Naive B cell (primary cell): ENCODE data around the gene TOP3A. TPM values are rescaled to one million over a fixed set of nuclear protein-coding genes. Genes with fewer than 3 reads are reported as not detected.

Experiments
- ATAC-seq, 2 donors: fragments of 150-1000 bp; cut with Tn5 transposase; 2 replicates each; pipeline ENCODE4 v1.10.0; 2021; ENCODE audit warnings: low read depth in 2 of 2, mild to moderate bottlenecking in 2 of 2, moderate library complexity in 2 of 2
- DNase-seq: peaks from one replicate; pipeline ENCODE4 v3.0.0; 2022
- H3K27ac Mint-ChIP-seq, 6 donors: one replicate each; pipeline ENCODE4 v1.8.0; 2020 to 2022; ENCODE audit warnings: mild to moderate bottlenecking in 6 of 6, mixed read lengths in 6 of 6, moderate library complexity in 5 of 6, inconsistent platforms in 2 of 6
- H3K27me3 Mint-ChIP-seq, 3 donors: one replicate each; pipeline ENCODE4 v1.8.0; 2021 to 2022; ENCODE audit warnings: mixed read lengths in 3 of 3, mild to moderate bottlenecking in 1 of 3
- H3K36me3 Mint-ChIP-seq, 2 donors: one replicate each; pipeline ENCODE4 v1.8.0; 2020 to 2022; ENCODE audit warnings: mixed read lengths in 2 of 2, inconsistent platforms in 1 of 2, mild to moderate bottlenecking in 1 of 2
- H3K4me1 Mint-ChIP-seq, 3 donors: one replicate each; pipeline ENCODE4 v1.8.0; 2020 to 2022; ENCODE audit warnings: mixed read lengths in 3 of 3, inconsistent platforms in 1 of 3, mild to moderate bottlenecking in 1 of 3, moderate library complexity in 1 of 3
- H3K4me3 Mint-ChIP-seq, 8 donors: one replicate each; pipeline ENCODE4 v1.8.0; 2020 to 2022; ENCODE audit warnings: mild to moderate bottlenecking in 8 of 8, mixed read lengths in 8 of 8, moderate library complexity in 8 of 8, inconsistent platforms in 2 of 8
- H3K9me3 Mint-ChIP-seq, 7 donors: one replicate each; pipeline ENCODE4 v1.8.0; 2020 to 2022; ENCODE audit warnings: mixed read lengths in 7 of 7, mild to moderate bottlenecking in 5 of 7, inconsistent platforms in 2 of 7, moderate library complexity in 1 of 7
- polyA plus RNA-seq, 6 donors: library from polyadenylated mRNA; unstranded; fragments of 300-500 nt; fragmentation: Illumina TruSeq; gene quantifications; one replicate each; pipeline ENCODE4 v1.2.3, GENCODE V29; 2021; ENCODE audit warnings: low read depth in 6 of 6

TOP3A gene
- polyA plus RNA-seq, 6 donors from 2014 or later, result 5.2 to 20.1 (median 14.6) TPM

GRCh38 chr17:18225121-18225641 lies 89.6 kb downstream of the TOP3A start, which contains the start of gene LLGL1:
Gene LLGL1, plus strand, starts transcription at chr17:18225635. Its CDS starts 48 bp downstream, at chr17:18225683.
- no peaks in the 10 kb centered on the region for H3K27me3 Mint-ChIP-seq
- no peaks in the 10 kb centered on the region for H3K36me3 Mint-ChIP-seq
- DNase-seq, result peak; percentile 95
- H3K27ac Mint-ChIP-seq, result peak within 1 kb of the TSS; percentile 40 to 89 (median 76)
- peaks cover 12 to 30% (median 22%) of the 10 kb centered on the region in 3 donors for H3K4me1 Mint-ChIP-seq
- peak within 1 kb of the TSS; percentile 81 to 95 (median 92) for H3K4me3 Mint-ChIP-seq
- peak; percentile 90 to 92 for ATAC-seq
- peaks cover 0 to 2% (median 0%) of the 10 kb centered on the region in 7 donors for H3K9me3 Mint-ChIP-seq

GRCh38 chr17:18224387-18225120 lies 90.2 kb downstream of the TOP3A start:
- H3K27me3 Mint-ChIP-seq, result no peaks in the 10 kb centered on the region
- no peak for DNase-seq
- no peak overlapping the region for H3K27ac Mint-ChIP-seq
- ATAC-seq, result no peak
- H3K4me3 Mint-ChIP-seq, result peak overlapping the region; percentile 36 to 81 (median 64)
- peaks cover 0 to 2% (median 0%) of the 10 kb centered on the region in 7 donors for H3K9me3 Mint-ChIP-seq
- peaks cover 12 to 30% (median 22%) of the 10 kb centered on the region in 3 donors for H3K4me1 Mint-ChIP-seq
- H3K36me3 Mint-ChIP-seq, result no peaks in the 10 kb centered on the region

DNA sequence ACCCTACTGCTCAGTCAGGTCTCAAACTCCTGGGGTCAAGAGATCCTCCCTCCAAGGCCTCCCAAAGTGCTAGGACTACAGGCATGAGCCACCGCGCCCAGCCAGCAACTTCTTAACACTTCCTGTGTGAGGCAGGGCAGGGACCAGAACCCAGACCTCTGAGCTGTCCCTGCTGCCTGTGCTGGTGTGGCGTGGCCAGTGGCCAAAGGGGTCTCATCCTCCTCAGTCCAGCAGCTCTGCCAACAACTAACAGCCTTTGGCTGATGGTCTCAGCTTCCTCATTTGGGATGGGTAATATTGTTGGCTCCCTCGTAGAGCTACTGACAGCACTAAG lies 90.8 kb downstream of the TOP3A start:
- Mint-ChIP-seq H3K4me1 (peaks cover 12 to 30% (median 22%) of the 10 kb centered on the region in 3 donors), H3K4me3 (peak overlapping the region in 1 of 8 donors; percentile 21), H3K27ac (no peak overlapping the region), H3K36me3 (no peaks in the 10 kb centered on the region), H3K9me3 (peaks cover 0 to 2% (median 0%) of the 10 kb centered on the region in 7 donors), H3K27me3 (no peaks in the 10 kb centered on the region)
- ATAC-seq (no peak), DNase-seq (no peak)

Other genes starting within 250 kb of the TOP3A start
- 10 to 100 TPM; 36.1 to 70.4 (median 41.8) TPM for gene DRG2, start 227.0 kb downstream of the TOP3A start, polyA plus RNA-seq
- 1 to 10 TPM in 2 of 6 donors, under 1 TPM in 4; 0.43 to 2.0 (median 0.65) TPM for gene MYO15A, start 206.2 kb downstream of the TOP3A start, polyA plus RNA-seq
- 100 to 1,000 TPM; 124 to 169 (median 146) TPM for gene ALKBH5, start 131.2 kb downstream of the TOP3A start, polyA plus RNA-seq
- 1 to 10 TPM in 2 of 6 donors, under 1 TPM in 3, not detected in 1; 0.38 to 1.4 (median 0.86) TPM for gene LLGL1, start 89.4 kb downstream of the TOP3A start, polyA plus RNA-seq
- 100 to 1,000 TPM in 3 of 6 donors, 10 to 100 TPM in 3; 80.0 to 169 (median 98.4) TPM for gene FLII, start 56.3 kb downstream of the TOP3A start, polyA plus RNA-seq
- 10 to 100 TPM in 3 of 6 donors, 1 to 10 TPM in 3; 3.2 to 13.8 (median 9.9) TPM for gene MIEF2, start 54.3 kb downstream of the TOP3A start, polyA plus RNA-seq
- 1 to 10 TPM; 2.8 to 9.2 (median 5.9) TPM for gene SMCR8, start 299 bp upstream of the TOP3A start, polyA plus RNA-seq
- gene SHMT1, start 48.6 kb upstream of the TOP3A start, polyA plus RNA-seq, result 10 to 100 TPM in 5 of 6 donors, 1 to 10 TPM in 1; 9.1 to 18.0 (median 15.8) TPM
- not detected for gene EVPLL, start 62.8 kb upstream of the TOP3A start, polyA plus RNA-seq
- not detected for gene LGALS9C, start 161.8 kb upstream of the TOP3A start, polyA plus RNA-seq